NCI-H1436 treated with DMSO at 0.1 percent for 48 hours (cell line): Measurements from ENCODE around the gene DCANP1.
A peak's percentile ranks its signal among the peaks of the same experiment; 100 is the strongest.

Source experiments
- DNase-seq: peaks from one replicate; lab custom pipeline; 2025; lab: John Stamatoyannopoulos, UW

DCANP1 gene

GRCh38 chr5:135480511-135480910, 33.4 kb upstream of the DCANP1 start:
- DNase-seq: no peak

GRCh38 chr5:135478938-135479337, 31.8 kb upstream of the DCANP1 start:
- no peak for DNase-seq

- DNase-seq: no peak
Observed at GRCh38 chr5:135477613-135478066, 30.5 kb upstream of the DCANP1 start.

- no peak for DNase-seq
Observed at GRCh38 chr5:135476615-135477581, 29.8 kb upstream of the DCANP1 start.

GRCh38 chr5:135473956-135474670, 27.0 kb upstream of the DCANP1 start:
- no peak for DNase-seq

- no peak for DNase-seq
Observed at GRCh38 chr5:135472141-135472540, 25.0 kb upstream of the DCANP1 start.

- no peak for DNase-seq
Observed at GRCh38 chr5:135471726-135472125, 24.6 kb upstream of the DCANP1 start.

- no peak for DNase-seq
Observed at GRCh38 chr5:135469911-135470310, 22.8 kb upstream of the DCANP1 start.

GRCh38 chr5:135468541-135468940, 21.4 kb upstream of the DCANP1 start:
- DNase-seq: no peak

- DNase-seq: no peak
Observed at GRCh38 chr5:135467871-135468485, 20.8 kb upstream of the DCANP1 start.

GRCh38 chr5:135467051-135467625, 20.0 kb upstream of the DCANP1 start:
- no peak for DNase-seq

- no peak for DNase-seq
Observed at GRCh38 chr5:135466178-135467050, 19.3 kb upstream of the DCANP1 start.

- no peak for DNase-seq
Observed at GRCh38 chr5:135465391-135466122, 18.4 kb upstream of the DCANP1 start.

GRCh38 chr5:135462304-135462703, 15.2 kb upstream of the DCANP1 start:
- peak; percentile 32 for DNase-seq

GRCh38 chr5:135461481-135462151, 14.5 kb upstream of the DCANP1 start:
- no peak for DNase-seq

- no peak for DNase-seq
Observed at GRCh38 chr5:135460246-135461033, 13.3 kb upstream of the DCANP1 start.

GRCh38 chr5:135458921-135459331, 11.8 kb upstream of the DCANP1 start:
- DNase-seq: no peak

- DNase-seq: no peak
Observed at GRCh38 chr5:135458356-135458755, 11.2 kb upstream of the DCANP1 start.

- no peak for DNase-seq
Observed at GRCh38 chr5:135457424-135458071, 10.4 kb upstream of the DCANP1 start.
